ENCODE results near the gene HSD3B7.

DNA sequence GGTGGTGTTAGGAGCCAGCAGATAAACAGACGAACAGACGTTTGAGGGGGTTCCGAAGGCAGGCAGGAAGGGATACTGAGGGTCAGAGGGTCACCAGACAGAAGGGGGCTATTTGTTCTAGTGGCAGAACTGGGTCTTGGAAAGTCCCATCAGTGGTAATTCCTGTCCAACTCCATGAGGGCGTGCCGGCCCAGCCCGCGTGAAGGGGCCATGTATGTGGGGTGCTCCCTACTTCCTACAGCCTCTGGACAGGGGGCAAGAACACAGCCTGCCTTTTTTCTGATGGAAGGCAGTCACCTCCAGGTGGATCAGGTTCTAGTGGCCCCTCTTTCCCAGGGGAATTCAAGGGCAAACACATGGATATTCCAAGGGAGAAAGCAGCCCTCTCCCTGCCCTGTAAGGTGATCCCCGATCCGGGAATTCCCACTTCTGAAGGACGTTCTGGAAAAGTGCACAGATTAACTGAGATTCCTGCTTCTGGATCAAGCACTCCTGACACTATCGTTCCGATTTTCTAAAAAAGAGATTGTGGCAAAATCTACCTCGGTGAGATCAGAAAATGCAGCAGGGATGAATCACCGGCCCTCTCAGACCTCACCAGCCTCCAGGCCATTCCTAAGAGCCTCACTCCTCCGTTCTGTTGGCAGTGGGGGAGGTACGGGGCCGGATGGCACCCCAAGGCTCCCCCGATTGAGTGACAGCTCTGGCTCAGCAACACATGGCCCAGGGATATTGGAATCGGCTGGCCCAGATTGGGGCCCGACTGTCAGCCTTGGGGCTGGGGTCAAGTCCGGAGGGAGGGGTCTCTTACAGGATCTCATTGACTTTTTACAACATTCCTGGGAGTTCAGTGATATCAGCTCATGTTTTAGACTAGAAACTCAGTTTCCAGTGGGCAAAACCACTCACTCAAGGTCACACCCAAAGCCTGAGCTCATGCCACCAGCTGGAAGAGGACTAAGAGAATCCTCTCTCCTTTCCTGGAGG lies 13.0 kb downstream of the HSD3B7 start:
- TF ChIP-seq, protein P1, sequence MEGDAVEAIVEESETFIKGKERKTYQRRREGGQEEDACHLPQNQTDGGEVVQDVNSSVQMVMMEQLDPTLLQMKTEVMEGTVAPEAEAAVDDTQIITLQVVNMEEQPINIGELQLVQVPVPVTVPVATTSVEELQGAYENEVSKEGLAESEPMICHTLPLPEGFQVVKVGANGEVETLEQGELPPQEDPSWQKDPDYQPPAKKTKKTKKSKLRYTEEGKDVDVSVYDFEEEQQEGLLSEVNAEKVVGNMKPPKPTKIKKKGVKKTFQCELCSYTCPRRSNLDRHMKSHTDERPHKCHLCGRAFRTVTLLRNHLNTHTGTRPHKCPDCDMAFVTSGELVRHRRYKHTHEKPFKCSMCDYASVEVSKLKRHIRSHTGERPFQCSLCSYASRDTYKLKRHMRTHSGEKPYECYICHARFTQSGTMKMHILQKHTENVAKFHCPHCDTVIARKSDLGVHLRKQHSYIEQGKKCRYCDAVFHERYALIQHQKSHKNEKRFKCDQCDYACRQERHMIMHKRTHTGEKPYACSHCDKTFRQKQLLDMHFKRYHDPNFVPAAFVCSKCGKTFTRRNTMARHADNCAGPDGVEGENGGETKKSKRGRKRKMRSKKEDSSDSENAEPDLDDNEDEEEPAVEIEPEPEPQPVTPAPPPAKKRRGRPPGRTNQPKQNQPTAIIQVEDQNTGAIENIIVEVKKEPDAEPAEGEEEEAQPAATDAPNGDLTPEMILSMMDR (IDR thresholded peaks at IDR 0.05; ENCODE audit: low read length), result no peak
- no peak for TF ChIP-seq EZH2 (optimal IDR thresholded peaks at IDR 0.05; ENCODE audit: low read depth, low read length)
- TF ChIP-seq EZH2phosphoT487 (IDR thresholded peaks at IDR 0.05; ENCODE audit: low read length), result no peak

Data from MM.1S (cell line).